CD14-positive monocyte (primary cell): Measurements from ENCODE around the gene OR6F1. TPM values are rescaled to one million over a fixed set of nuclear protein-coding genes. Genes with fewer than 3 reads are reported as not detected.

Source experiments
- DNase-seq, 3 donors: peaks; one replicate each; pipeline ENCODE4 v3.0.0-alpha.2; 2011 to 2022
- H2AFZ ChIP-seq: 2 replicates; pipeline ENCODE4 v1.6.0; 2012; ENCODE audit warnings: mild to moderate bottlenecking, low read depth, low read length, inconsistent platforms; ENCODE audit not compliant: insufficient read depth, poor library complexity, severe bottlenecking
- H3K27ac ChIP-seq, 2 donors: 1 replicate in 1 of 2; 2 replicates in 1 of 2; pipeline ENCODE4 v1.5.1; 2012 to 2013; ENCODE audit warnings: low read length in 2 of 2, control low read depth in 1 of 2, inconsistent platforms in 1 of 2, low read depth in 1 of 2, mild to moderate bottlenecking in 1 of 2
- H3K27me3 ChIP-seq, 2 donors: one replicate each; pipeline versions ENCODE4 v1.6.0 to v1.6.1; 2011 to 2013; ENCODE audit warnings: low read length in 2 of 2; ENCODE audit not compliant: control insufficient read depth in 2 of 2, insufficient read depth in 2 of 2
- H3K36me3 ChIP-seq, 2 donors: replicated peaks in 1 of 2; 1 replicate in 1 of 2; 2 replicates in 1 of 2; pipeline versions ENCODE4 v1.5.1 to v1.6.1; 2012 to 2013; ENCODE audit warnings: low read length in 2 of 2, control low read depth in 1 of 2, inconsistent platforms in 1 of 2, mild to moderate bottlenecking in 1 of 2; ENCODE audit not compliant: insufficient read depth in 2 of 2, control insufficient read depth in 1 of 2
- H3K4me1 ChIP-seq, 2 donors: 1 replicate in 1 of 2; 2 replicates in 1 of 2; pipeline versions ENCODE4 v1.5.1 to v1.6.1; 2012 to 2013; ENCODE audit warnings: low read length in 2 of 2, control low read depth in 1 of 2, inconsistent platforms in 1 of 2, mild to moderate bottlenecking in 1 of 2, moderate library complexity in 1 of 2; ENCODE audit not compliant: insufficient read depth in 2 of 2, control insufficient read depth in 1 of 2
- H3K4me2 ChIP-seq: replicated peaks from 2 replicates; pipeline ENCODE3; 2012; ENCODE audit warnings: low read length, moderate library complexity, mild to moderate bottlenecking; ENCODE audit not compliant: poor library complexity, severe bottlenecking; ENCODE audit errors: extremely low read depth
- H3K4me3 ChIP-seq, 3 experiments: fragments of 200-600 bp in 1 of 3; sonication (generic) in 1 of 3; replicated peaks in 1 of 3; 1 replicate in 2 of 3; 2 replicates in 1 of 3; pipeline ENCODE4 v1.5.1; 2011 to 2013; ENCODE audit warnings: low read length in 3 of 3, mild to moderate bottlenecking in 3 of 3, control low read depth in 2 of 3, low read depth in 2 of 3, inconsistent platforms in 1 of 3, moderate library complexity in 1 of 3
- H3K79me2 ChIP-seq: 2 replicates; pipeline ENCODE4 v1.6.0; 2012; ENCODE audit warnings: mild to moderate bottlenecking, control low read depth, inconsistent platforms, low read length, moderate library complexity; ENCODE audit not compliant: insufficient read depth
- H3K9ac ChIP-seq: 2 replicates; pipeline ENCODE4 v1.6.0; 2017; ENCODE audit warnings: low read length, mild to moderate bottlenecking; ENCODE audit not compliant: insufficient read depth, poor library complexity, severe bottlenecking
- H3K9me3 ChIP-seq, 2 donors: replicated peaks in 1 of 2; 1 replicate in 1 of 2; 2 replicates in 1 of 2; pipeline versions ENCODE4 v1.5.1 to v1.6.1; 2012 to 2013; ENCODE audit warnings: low read length in 2 of 2, control low read depth in 1 of 2; ENCODE audit not compliant: control insufficient read depth in 1 of 2, insufficient read depth in 1 of 2
- H4K20me1 ChIP-seq: 2 replicates; pipeline ENCODE4 v1.6.0; 2012; ENCODE audit warnings: mild to moderate bottlenecking, low read length, control low read depth, moderate library complexity; ENCODE audit not compliant: insufficient read depth
- H3K27ac Mint-ChIP-seq, 7 donors: one replicate each; pipeline ENCODE4 v1.8.0; 2020; ENCODE audit warnings: mild to moderate bottlenecking in 7 of 7, mixed read lengths in 7 of 7, moderate library complexity in 6 of 7, inconsistent platforms in 2 of 7
- H3K27me3 Mint-ChIP-seq, 3 donors: one replicate each; pipeline ENCODE4 v1.8.0; 2021 to 2022; ENCODE audit warnings: low read depth in 3 of 3, mild to moderate bottlenecking in 3 of 3, mixed read lengths in 3 of 3, moderate library complexity in 3 of 3, inconsistent platforms in 1 of 3
- H3K36me3 Mint-ChIP-seq, 2 donors: one replicate each; pipeline ENCODE4 v1.8.0; 2020; ENCODE audit warnings: mixed read lengths in 2 of 2, inconsistent platforms in 1 of 2, mild to moderate bottlenecking in 1 of 2
- H3K4me1 Mint-ChIP-seq: one replicate; pipeline ENCODE4 v1.8.0; 2020; ENCODE audit warnings: mild to moderate bottlenecking, mixed read lengths
- H3K4me3 Mint-ChIP-seq, 2 donors: one replicate each; pipeline ENCODE4 v1.8.0; 2020; ENCODE audit warnings: mild to moderate bottlenecking in 2 of 2, mixed read lengths in 2 of 2, moderate library complexity in 1 of 2
- H3K9me3 Mint-ChIP-seq, 7 donors: one replicate each; pipeline ENCODE4 v1.8.0; 2020 to 2022; ENCODE audit warnings: mixed read lengths in 7 of 7, mild to moderate bottlenecking in 6 of 7, moderate library complexity in 6 of 7, inconsistent platforms in 2 of 7
- CTCF ChIP-seq: fragments of 200-600 bp; IDR thresholded peaks from one replicate; pipeline ENCODE4 v1.8.0; 2022; ENCODE audit warnings: antibody characterized with exemption, mild to moderate bottlenecking
- WGBS: methylation state at CpG from one replicate; pipeline ENCODE4 v1.1.5; 2013; ENCODE audit warnings: missing lambda C conversion rate; ENCODE audit not compliant: insufficient coverage; 5-methylcytosine and 5-hydroxymethylcytosine counted together
- intact Hi-C, 2 donors: fragments of 100-400 bp; cut with micrococcal nuclease; formaldehyde crosslinking; loops; one replicate each; pipeline versions ENCODE4 v1.15.0 to v1.15.1; 2023
- polyA plus RNA-seq, 3 donors: library from polyadenylated mRNA; depleted of rRNA in 1 of 3; unstranded in 2 of 3; stranded (reverse) in 1 of 3; fragments of 300-500 nt in 2 of 3; fragments of >200 nt in 1 of 3; fragmentation: Illumina TruSeq in 2 of 3; gene quantifications; 1 replicate in 2 of 3; 2 replicates in 1 of 3; pipeline ENCODE4 v1.2.3, GENCODE V29; 2012 to 2021

Gene OR6F1
- polyA plus RNA-seq, 3 donors = not detected

GRCh38 chr1:247738315-247738714 is 21.9 kb upstream of the OR6F1 start, which contains the start of gene OR14K1:
TSS of gene OR14K1 (plus strand) at chr1:247738615. CDS start at chr1:247738615, 0 bp downstream.
- no peak within 1 kb of the TSS for H3K4me3 Mint-ChIP-seq
- Histone ChIP-seq H4K20me1 (no peaks in the 10 kb centered on the region), H3K36me3 (no peaks in the 10 kb centered on the region), H3K79me2 (no peaks in the 10 kb centered on the region), H3K27me3 (no peaks in the 10 kb centered on the region), H2AFZ (no peak within 1 kb of the TSS), H3K4me3 (no peak within 1 kb of the TSS), H3K9ac (no peak within 1 kb of the TSS), H3K4me1 (no peaks in the 10 kb centered on the region), H3K4me2 (no peak within 1 kb of the TSS), H3K27ac (no peak within 1 kb of the TSS), H3K9me3 (no peaks in the 10 kb centered on the region)
- H3K27ac Mint-ChIP-seq = no peak within 1 kb of the TSS
- TF ChIP-seq CTCF = no peak
- no peaks in the 10 kb centered on the region for H3K4me1 Mint-ChIP-seq
- no CpG with 5 or more reads among the region's 1 CpG for WGBS
- no peak for DNase-seq
- H3K36me3 Mint-ChIP-seq = no peaks in the 10 kb centered on the region
- H3K27me3 Mint-ChIP-seq = no peaks in the 10 kb centered on the region
- H3K9me3 Mint-ChIP-seq = peaks cover 0 to 10% (median 1%) of the 10 kb centered on the region in 7 donors
- intact Hi-C loops = no loop called here

- H4K20me1 ChIP-seq = no peaks in the 10 kb centered on the region
- DNase-seq = no peak
- no peak for TF ChIP-seq CTCF
- Mint-ChIP-seq H3K4me1 (no peaks in the 10 kb centered on the region), H3K27me3 (no peaks in the 10 kb centered on the region), H3K4me3 (no peak overlapping the region), H3K36me3 (no peaks in the 10 kb centered on the region), H3K9me3 (peaks cover 0 to 8% (median 2%) of the 10 kb centered on the region in 7 donors), H3K27ac (no peak overlapping the region)
- no peaks in the 10 kb centered on the region for H3K36me3 ChIP-seq
- intact Hi-C loops = no loop called here
- no peak overlapping the region for H3K27ac ChIP-seq
- H3K9ac ChIP-seq = no peak overlapping the region
- H3K9me3 ChIP-seq = peaks cover 6% of the 10 kb centered on the region in 2 donors
- no peaks in the 10 kb centered on the region for H3K4me1 ChIP-seq
- no peak overlapping the region for H2AFZ ChIP-seq
- H3K4me3 ChIP-seq = no peak overlapping the region
- no CpG with 5 or more reads among the region's 4 CpGs for WGBS
- no peaks in the 10 kb centered on the region for H3K27me3 ChIP-seq
- H3K79me2 ChIP-seq = no peaks in the 10 kb centered on the region
- no peak overlapping the region for H3K4me2 ChIP-seq
Observed at GRCh38 chr1:247721222-247721621, 4.8 kb upstream of the OR6F1 start.
